Neural cell (in vitro differentiated cells): Measurements from ENCODE around the gene HK1. TPM values are rescaled to one million over a fixed set of nuclear protein-coding genes. Genes with fewer than 3 reads are reported as not detected.

ENCODE experiments used
- H2AFZ ChIP-seq: fragments of 200-600, 300-800 bp; sonication (generic), shearing (Covaris generic); 2 replicates; pipeline ENCODE4 v1.6.0; 2014; ENCODE audit warnings: low read depth, mild to moderate bottlenecking, antibody characterized with exemption, low read length, moderate library complexity
- H3F3A ChIP-seq: fragments of 200-600 bp; shearing (Covaris generic); 2 replicates; pipeline ENCODE4 v1.6.1; 2016; ENCODE audit warnings: mild to moderate bottlenecking, moderate library complexity, mixed read lengths, antibody characterized with exemption, low read length; ENCODE audit not compliant: insufficient read depth, poor library complexity, severe bottlenecking
- H3K27ac ChIP-seq: fragments of 200-600, 300-800 bp; sonication (generic), shearing (Covaris generic); 2 replicates; pipeline ENCODE4 v1.5.1; 2014; ENCODE audit warnings: mild to moderate bottlenecking, low read length, moderate library complexity
- H3K27me3 ChIP-seq: fragments of 300-800, 200-600 bp; sonication (generic), shearing (Covaris generic); 2 replicates; pipeline ENCODE4 v1.6.0; 2014; ENCODE audit warnings: mild to moderate bottlenecking, low read depth, low read length, moderate library complexity; ENCODE audit not compliant: insufficient read depth
- H3K36me3 ChIP-seq: fragments of 300-800, 200-600 bp; sonication (generic), shearing (Covaris generic); 2 replicates; pipeline ENCODE4 v1.5.1; 2014; ENCODE audit warnings: mild to moderate bottlenecking, antibody characterized with exemption, low read length, moderate library complexity; ENCODE audit not compliant: insufficient read depth
- H3K4me2 ChIP-seq: fragments of 300-800, 200-600 bp; sonication (generic), shearing (Covaris generic); 2 replicates; pipeline ENCODE4 v1.6.0; 2014; ENCODE audit warnings: mild to moderate bottlenecking, low read length
- H3K4me3 ChIP-seq: fragments of 300-800, 200-600 bp; sonication (generic), shearing (Covaris generic); 2 replicates; pipeline ENCODE4 v1.5.1; 2014; ENCODE audit warnings: mild to moderate bottlenecking, low read length, moderate library complexity
- H3K79me2 ChIP-seq: fragments of 200-600 bp; shearing (Covaris generic); replicated peaks from 2 replicates; pipeline ENCODE4 v1.6.0; 2014; ENCODE audit warnings: mild to moderate bottlenecking, low read length, moderate library complexity; ENCODE audit not compliant: insufficient read depth
- H3K9ac ChIP-seq: fragments of 300-800, 200-600 bp; sonication (generic), shearing (Covaris generic); 2 replicates; pipeline ENCODE4 v1.6.1; 2016; ENCODE audit warnings: mild to moderate bottlenecking, low read length, mixed read lengths
- H3K9me2 ChIP-seq: fragments of 200-600 bp; shearing (Covaris generic); 2 replicates; pipeline ENCODE4 v1.6.1; 2016; ENCODE audit warnings: mild to moderate bottlenecking, low read length, mixed read lengths; ENCODE audit not compliant: insufficient read depth
- H3K9me3 ChIP-seq: fragments of 200-600, 300-800 bp; sonication (generic), shearing (Covaris generic); 2 replicates; pipeline ENCODE4 v1.6.1; 2016; ENCODE audit warnings: mild to moderate bottlenecking, mixed run types, low read length, moderate library complexity, mixed read lengths
- H4K20me1 ChIP-seq: fragments of 200-600 bp; shearing (Covaris generic); 2 replicates; pipeline ENCODE4 v1.6.1; 2016; ENCODE audit warnings: mild to moderate bottlenecking, mixed run types; ENCODE audit not compliant: insufficient read depth
- CTCF ChIP-seq: fragments of 450-650 bp; IDR thresholded peaks from 2 replicates; pipeline ENCODE4 v1.5.1; 2014; ENCODE audit warnings: antibody characterized with exemption, mild to moderate bottlenecking, moderate library complexity; ENCODE audit not compliant: poor library complexity, severe bottlenecking
- EP300 ChIP-seq: fragments of 450-650 bp; conservative IDR thresholded peaks from 2 replicates; pipeline ENCODE4 v1.6.1; 2014; ENCODE audit warnings: antibody characterized with exemption, mild to moderate bottlenecking, moderate library complexity; ENCODE audit not compliant: poor library complexity, severe bottlenecking
- EZH2 ChIP-seq: fragments of 200-600, 300-800 bp; shearing (Covaris generic), sonication (generic); IDR thresholded peaks from 2 replicates; pipeline ENCODE4 v1.6.1; 2014; ENCODE audit warnings: antibody characterized with exemption, low read length, borderline replicate concordance, mild to moderate bottlenecking; ENCODE audit not compliant: insufficient read depth, poor library complexity, severe bottlenecking
- MXI1 ChIP-seq: fragments of 450-650 bp; conservative IDR thresholded peaks from 2 replicates; pipeline ENCODE4 v1.6.1; 2014; ENCODE audit warnings: antibody characterized with exemption, mild to moderate bottlenecking; ENCODE audit not compliant: poor library complexity, severe bottlenecking
- POLR2AphosphoS5 ChIP-seq: IDR thresholded peaks from 2 replicates; pipeline ENCODE4 v1.6.1; 2012
- RAD21 ChIP-seq: fragments of 450-650 bp; conservative IDR thresholded peaks from 2 replicates; pipeline ENCODE4 v1.6.1; 2014; ENCODE audit warnings: antibody characterized with exemption, mild to moderate bottlenecking, moderate library complexity
- REST ChIP-seq: IDR thresholded peaks from 2 replicates; pipeline ENCODE4 v1.6.1; 2012; ENCODE audit warnings: borderline replicate concordance
- SMC3 ChIP-seq: fragments of 450-650 bp; conservative IDR thresholded peaks from 2 replicates; pipeline ENCODE4 v1.6.1; 2014; ENCODE audit warnings: antibody characterized with exemption, mild to moderate bottlenecking, moderate library complexity; ENCODE audit not compliant: poor library complexity
- TAF1 ChIP-seq: IDR thresholded peaks from 2 replicates; pipeline ENCODE4 v1.6.1; 2012; ENCODE audit warnings: low read depth
- polyA plus RNA-seq: library from polyadenylated mRNA; depleted of rRNA; stranded (reverse); fragments of >200 nt; gene quantifications from 2 replicates; pipeline ENCODE4 v1.2.3, GENCODE V29; 2014

Gene HK1
- polyA plus RNA-seq, 1 donor from 2014 or later, result 60.5 TPM

- no peaks in the 10 kb centered on the region for H3K9me2 ChIP-seq
- H3K4me3 ChIP-seq, result no peak overlapping the region
- no peaks in the 10 kb centered on the region for H3K79me2 ChIP-seq
- no peak overlapping the region for H3K9ac ChIP-seq
- H3K36me3 ChIP-seq, result no peaks in the 10 kb centered on the region
- no peak overlapping the region for H3K27ac ChIP-seq
- no peak overlapping the region for H3K4me2 ChIP-seq
- TF ChIP-seq CTCF (no peak), POLR2AphosphoS5 (no peak), RAD21 (no peak), TAF1 (no peak), REST (no peak), MXI1 (no peak), EZH2 (no peak), EP300 (no peak), SMC3 (no peak)
- H3K27me3 ChIP-seq, result no peaks in the 10 kb centered on the region
- H3K9me3 ChIP-seq, result no peaks in the 10 kb centered on the region
- H3F3A ChIP-seq, result no peaks in the 10 kb centered on the region
- H2AFZ ChIP-seq, result no peak overlapping the region
- no peaks in the 10 kb centered on the region for H4K20me1 ChIP-seq
These were observed 161.7 kb downstream of the HK1 start for GRCh38 chr10:69439813-69440506.

- H3K4me2 ChIP-seq, result no peak overlapping the region
- no peaks in the 10 kb centered on the region for H3K79me2 ChIP-seq
- H3F3A ChIP-seq, result no peaks in the 10 kb centered on the region
- no peaks in the 10 kb centered on the region for H3K36me3 ChIP-seq
- H4K20me1 ChIP-seq, result no peaks in the 10 kb centered on the region
- no peaks in the 10 kb centered on the region for H3K9me2 ChIP-seq
- H3K4me3 ChIP-seq, result no peak overlapping the region
- H3K9ac ChIP-seq, result no peak overlapping the region
- no peaks in the 10 kb centered on the region for H3K27me3 ChIP-seq
- TF ChIP-seq RAD21 (no peak), CTCF (no peak), MXI1 (no peak), SMC3 (no peak), POLR2AphosphoS5 (no peak), EZH2 (no peak), REST (no peak), EP300 (no peak), TAF1 (no peak)
- no peak overlapping the region for H2AFZ ChIP-seq
- H3K9me3 ChIP-seq, result no peaks in the 10 kb centered on the region
- no peak overlapping the region for H3K27ac ChIP-seq
These were observed 165.1 kb downstream of the HK1 start for GRCh38 chr10:69443354-69443753.
